ENCODE data around the gene CSTPP1.
"Not testable (repeated sequence)": the region's sequence is repeated elsewhere in the genome, so short reads cannot be mapped to it uniquely, and the experiment has no call there.

CSTPP1 gene

DNA sequence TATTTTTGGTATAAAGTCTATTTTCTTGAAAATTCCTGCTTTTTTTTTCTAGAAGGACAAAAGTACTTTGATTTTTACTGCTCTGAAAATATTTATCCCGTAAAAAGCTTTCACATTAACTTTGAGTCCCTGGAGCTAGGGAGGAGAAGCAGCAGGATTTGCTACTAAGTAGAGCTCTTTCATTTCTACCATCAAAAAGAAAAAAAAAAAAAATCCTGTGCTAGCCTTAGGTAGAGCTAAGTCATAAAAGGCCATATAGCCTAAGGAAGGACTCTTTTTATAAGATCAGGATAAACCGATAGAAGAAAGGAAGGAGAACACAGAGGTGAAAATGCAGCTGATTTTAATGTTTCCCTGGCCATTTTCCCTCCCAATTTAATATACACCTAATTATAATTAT, 48.0 kb downstream of the CSTPP1 start:
- in situ Hi-C loops (cut with MboI; ENCODE audit: low sequenced_read_pairs): no loop called here

- in situ Hi-C loops (cut with MboI; ENCODE audit: low sequenced_read_pairs): no loop called here
Measured at GRCh38 chr11:46984987-46985386, 48.4 kb downstream of the CSTPP1 start.

DNA sequence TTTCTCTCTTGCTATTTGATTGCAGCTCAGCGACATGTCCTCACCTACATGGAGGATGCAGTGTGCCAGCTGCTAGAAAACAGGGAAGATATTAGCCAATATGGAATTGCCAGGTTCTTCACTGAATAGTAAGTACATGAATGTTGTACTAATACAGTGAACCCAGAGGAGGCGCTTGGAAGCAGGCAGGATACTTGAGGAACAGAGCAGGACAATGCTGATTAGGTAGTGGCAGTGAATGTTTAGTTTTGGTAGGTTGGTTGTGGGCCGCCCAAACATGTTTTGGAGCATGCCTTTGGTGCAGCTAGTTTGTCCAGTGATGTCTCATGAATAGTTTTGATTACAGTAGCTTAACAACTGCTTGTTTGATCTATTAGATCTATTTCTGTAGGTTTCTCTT, 50.6 kb downstream of the CSTPP1 start:
- in situ Hi-C loops (cut with MboI; ENCODE audit: low sequenced_read_pairs): no loop called here

DNA sequence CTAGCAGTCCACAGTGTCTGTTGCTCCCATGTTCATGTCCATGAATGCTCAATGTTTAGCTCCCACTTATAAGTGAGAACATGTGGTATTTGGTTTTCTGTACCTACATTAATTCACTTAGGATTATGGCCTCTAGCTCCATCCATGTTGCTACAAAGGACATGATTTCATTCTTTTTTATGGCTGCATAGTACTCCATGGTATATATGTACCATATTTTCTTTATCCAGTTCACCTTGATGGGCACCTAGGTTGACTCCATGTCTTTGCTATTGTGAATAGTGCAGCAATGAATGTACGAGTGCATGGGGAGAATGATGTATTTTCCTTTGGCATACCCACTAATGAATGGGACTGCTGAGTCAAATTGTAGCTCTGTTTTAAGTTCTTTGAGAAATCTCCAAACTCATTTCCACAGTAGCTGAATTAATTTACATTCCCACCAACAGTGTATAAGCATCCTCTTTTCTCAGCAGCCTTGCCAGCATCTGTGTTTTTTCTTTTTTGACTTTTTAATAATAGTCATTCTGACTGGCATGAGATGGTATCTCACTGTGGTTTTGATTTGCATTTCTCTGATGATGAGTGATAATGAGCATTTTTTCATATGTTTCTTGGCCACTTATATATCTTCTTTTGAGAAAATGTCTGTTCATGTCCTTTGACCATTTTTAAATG, 53.4 kb downstream of the CSTPP1 start:
- in situ Hi-C loops (cut with MboI; ENCODE audit: low sequenced_read_pairs): not testable (repeated sequence)

GRCh38 chr11:46991391-46991790, 54.8 kb downstream of the CSTPP1 start:
- in situ Hi-C loops (cut with MboI; ENCODE audit: low sequenced_read_pairs): no loop called here

DNA sequence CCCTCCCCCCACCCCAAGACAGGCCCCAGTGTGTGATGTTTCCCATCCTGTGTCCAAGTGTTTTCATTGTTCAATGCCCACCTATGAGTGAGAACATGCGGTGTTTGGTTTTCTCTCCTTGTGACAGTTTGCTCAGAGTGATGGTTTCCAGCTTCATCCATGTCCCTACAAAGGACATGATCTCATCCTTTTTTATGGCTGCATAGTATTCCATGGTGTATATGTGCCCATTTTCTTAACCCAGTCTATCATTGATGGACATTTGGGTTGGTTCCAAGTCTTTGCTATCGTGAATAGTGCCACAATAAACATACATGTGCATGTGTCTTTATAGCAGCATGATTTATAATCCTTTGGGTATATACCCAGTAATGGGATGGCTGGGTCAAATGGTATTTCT, 55.8 kb downstream of the CSTPP1 start:
- in situ Hi-C loops (cut with MboI; ENCODE audit: low sequenced_read_pairs): not testable (repeated sequence)

DNA sequence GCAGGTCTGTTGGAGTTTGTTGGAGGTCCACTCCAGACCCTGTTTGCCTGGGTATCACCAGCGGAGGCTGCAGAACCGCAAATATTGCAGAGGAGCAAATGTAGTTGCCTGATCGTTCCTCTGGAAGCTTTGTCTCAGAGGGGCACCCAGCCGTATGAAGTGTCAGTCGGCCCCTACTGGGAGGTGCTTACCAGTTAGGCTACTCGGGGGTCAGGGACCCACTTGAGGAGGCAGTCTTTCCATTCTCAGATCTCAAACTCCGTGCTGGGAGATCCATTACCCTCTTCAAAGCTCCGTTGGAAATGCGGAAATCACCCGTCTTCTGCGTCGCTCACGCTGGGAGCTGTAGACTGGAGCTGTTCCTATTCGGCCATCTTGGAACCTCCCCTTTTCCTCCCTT, 61.2 kb downstream of the CSTPP1 start:
- in situ Hi-C loops (cut with MboI; ENCODE audit: low sequenced_read_pairs): not testable (repeated sequence)

GRCh38 chr11:46999217-46999616, 62.7 kb downstream of the CSTPP1 start:
- in situ Hi-C loops (cut with MboI; ENCODE audit: low sequenced_read_pairs): no loop called here

DNA sequence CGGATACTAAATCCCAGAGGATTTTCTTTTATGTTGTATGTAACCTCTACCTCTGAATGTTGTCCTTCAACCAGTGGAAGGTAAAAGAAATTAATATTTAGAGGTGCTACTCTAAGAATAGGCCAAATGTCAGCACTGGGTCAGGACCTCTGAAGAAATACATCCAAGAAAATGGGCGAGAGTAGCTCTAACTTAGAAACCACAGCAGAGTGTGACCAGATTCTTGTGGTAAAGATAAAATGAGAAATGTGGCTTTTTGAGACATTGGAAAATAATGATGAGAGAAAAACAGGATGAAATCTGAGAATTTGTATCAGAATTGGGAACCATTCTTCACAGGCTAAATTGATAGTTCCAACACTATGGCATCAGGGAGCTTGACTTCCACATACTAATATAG, 63.5 kb downstream of the CSTPP1 start:
- in situ Hi-C loops (cut with MboI; ENCODE audit: low sequenced_read_pairs): no loop called here

- in situ Hi-C loops (cut with MboI; ENCODE audit: low sequenced_read_pairs): no loop called here
Measured at GRCh38 chr11:47001781-47002181, 65.2 kb downstream of the CSTPP1 start.

DNA sequence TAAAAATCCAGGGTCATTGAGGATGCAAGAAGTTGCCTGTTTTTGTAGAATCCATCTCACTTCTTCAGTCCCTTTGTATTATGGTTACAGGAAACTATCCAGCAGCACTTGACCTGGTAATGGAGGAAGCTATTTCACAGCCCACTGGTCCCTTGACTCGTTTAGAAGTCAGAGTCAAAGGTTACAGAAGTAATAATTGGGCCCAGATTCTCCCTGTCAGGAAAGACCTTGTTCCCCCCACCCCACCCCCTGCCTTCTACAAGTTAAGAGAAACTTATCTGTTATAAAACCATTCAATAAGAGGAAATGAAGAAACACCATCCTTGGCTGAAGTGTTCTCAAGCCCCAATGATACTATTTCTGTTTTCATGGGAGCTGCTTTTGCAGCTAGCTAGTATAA, 65.8 kb downstream of the CSTPP1 start:
- in situ Hi-C loops (cut with MboI; ENCODE audit: low sequenced_read_pairs): no loop called here

DNA sequence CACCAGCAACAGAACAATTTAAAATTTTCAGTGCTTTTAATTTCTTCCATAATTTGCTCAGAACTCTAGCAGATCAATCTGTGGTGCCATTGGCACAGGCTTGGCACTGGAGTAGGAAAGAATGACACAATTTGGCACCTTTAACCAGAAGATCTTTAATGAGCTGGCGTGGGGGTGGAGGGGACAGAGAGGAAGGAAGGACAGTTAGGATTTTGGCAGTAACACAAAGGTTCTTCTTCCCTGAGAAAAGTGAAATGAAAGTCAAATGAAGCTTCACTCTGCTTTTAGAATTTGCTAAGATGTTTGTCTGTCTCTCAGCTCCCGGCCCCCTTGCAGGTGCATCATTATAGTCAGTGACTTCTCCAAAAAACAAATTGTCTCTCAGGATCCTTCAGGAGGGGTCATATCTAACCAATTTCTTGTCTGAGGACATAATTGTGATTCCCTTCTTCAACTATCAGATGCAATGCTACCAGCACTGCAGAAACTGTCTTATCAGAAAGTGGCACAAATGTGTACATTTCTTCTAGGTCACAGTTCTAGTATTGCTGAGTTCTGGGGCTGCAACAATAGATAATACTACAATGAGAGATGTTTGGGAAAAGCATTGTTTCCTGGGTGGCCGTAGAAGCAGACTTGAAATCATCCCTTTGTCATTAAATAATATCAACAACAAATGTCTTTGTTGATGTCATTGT, 66.8 kb downstream of the CSTPP1 start:
- in situ Hi-C loops (cut with MboI; ENCODE audit: low sequenced_read_pairs): no loop called here

- in situ Hi-C loops (cut with MboI; ENCODE audit: low sequenced_read_pairs): no loop called here
Measured at GRCh38 chr11:47004595-47005033, 68.1 kb downstream of the CSTPP1 start.

DNA sequence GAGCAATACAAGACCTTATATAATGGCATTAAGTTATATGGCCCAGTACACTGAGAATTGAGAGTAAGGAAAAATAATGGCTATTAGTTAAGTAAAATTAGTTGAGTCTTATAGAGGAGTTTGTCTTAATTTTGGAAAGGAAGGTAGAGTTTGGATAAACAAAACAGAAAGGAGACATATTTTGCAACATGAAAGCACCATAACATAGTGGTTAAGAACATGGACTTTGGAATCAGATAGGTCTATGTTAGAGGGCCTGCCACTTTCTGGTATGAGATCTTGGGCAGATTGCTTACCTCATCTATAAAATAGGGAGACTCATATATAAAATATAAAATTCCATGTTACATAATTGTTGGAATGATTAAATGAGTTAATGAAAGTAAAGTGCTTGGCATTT, 68.9 kb downstream of the CSTPP1 start:
- in situ Hi-C loops (cut with MboI; ENCODE audit: low sequenced_read_pairs): no loop called here

GRCh38 chr11:47007579-47007978, 71.0 kb downstream of the CSTPP1 start:
- in situ Hi-C loops (cut with MboI; ENCODE audit: low sequenced_read_pairs): no loop called here

- in situ Hi-C loops (cut with MboI; ENCODE audit: low sequenced_read_pairs): no loop called here
Measured at GRCh38 chr11:47010179-47010578, 73.6 kb downstream of the CSTPP1 start.

GRCh38 chr11:47014097-47014496, 77.5 kb downstream of the CSTPP1 start:
- in situ Hi-C loops (cut with MboI; ENCODE audit: low sequenced_read_pairs): no loop called here

DNA sequence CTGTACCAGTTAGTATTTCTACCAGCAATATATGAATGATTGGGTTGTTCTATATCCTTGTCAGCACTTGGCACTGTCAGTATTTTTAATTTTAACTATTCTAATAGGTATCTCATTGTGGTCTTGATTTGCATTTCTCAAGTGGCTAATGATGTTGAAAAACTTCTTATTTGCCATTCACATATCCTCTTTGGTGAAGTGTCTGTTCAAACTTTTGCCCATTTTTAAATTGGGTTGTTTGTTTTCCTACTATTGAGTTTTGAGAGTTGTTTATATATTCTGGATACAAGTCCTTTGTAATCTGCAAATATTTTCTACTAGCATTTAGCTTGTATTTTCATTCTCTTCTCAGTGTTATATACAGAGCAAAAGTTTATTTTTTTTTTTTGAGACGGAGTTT, 82.1 kb downstream of the CSTPP1 start:
- in situ Hi-C loops (cut with MboI; ENCODE audit: low sequenced_read_pairs): no loop called here

DNA sequence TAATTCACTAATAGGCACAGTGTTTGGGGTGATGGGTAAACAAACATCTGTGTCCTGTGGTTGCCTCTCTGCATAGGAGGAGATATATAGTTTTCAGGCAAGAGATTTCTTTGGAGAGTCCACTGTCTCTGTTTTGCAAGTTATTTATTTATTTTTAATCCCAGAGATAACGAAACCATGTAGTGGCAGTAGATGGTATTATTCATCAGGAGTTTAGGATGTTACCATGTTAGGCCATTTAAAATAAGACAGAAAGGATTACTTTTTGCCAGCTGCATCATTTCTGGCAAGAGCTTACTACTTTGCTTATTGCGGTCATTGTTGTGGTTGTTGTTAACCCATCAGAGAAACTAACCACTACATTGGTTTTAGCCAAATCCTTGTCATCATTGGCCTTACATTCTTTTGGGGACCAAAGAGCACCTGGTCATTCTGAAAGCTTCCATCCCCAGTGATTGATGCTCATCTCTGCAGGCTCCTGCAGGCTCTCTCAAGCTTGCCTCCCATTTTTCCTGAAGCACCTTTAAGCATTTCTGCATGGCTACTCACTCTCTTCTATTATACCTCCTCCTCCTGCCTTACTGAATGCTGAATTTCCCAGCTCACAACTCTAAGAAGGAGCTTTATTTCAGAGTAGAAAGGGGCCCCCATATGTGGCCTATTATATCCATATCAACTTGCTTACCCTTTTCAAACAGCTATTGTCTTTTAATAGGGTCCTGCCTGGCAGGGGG, 84.4 kb downstream of the CSTPP1 start:
- in situ Hi-C loops (cut with MboI; ENCODE audit: low sequenced_read_pairs): no loop called here

GRCh38 chr11:47021527-47021818, 84.9 kb downstream of the CSTPP1 start:
- in situ Hi-C loops (cut with MboI; ENCODE audit: low sequenced_read_pairs): no loop called here

DNA sequence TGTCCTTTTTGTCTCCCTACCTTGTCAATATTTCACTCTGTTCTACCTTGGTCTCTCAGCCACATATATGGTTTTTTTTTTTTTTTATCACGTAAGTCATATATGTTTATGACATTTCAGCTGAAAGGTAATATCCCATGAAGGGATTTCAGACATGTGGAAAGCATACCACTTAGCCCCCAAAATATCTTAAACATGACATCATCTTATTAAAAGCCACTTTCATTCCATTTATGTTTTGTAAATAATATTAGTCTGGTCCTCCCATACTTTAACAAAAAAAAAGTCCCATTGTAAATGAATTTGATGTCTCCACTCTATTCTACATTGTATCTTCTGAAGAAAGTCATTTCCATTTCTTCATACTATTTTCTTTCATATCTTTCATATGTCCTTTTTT, 85.4 kb downstream of the CSTPP1 start:
- in situ Hi-C loops (cut with MboI; ENCODE audit: low sequenced_read_pairs): no loop called here

Data from HL-60/S4 treated with retinoic acid at 250 ng/mL for 4 days and 3 days (cell line).